Measurements from ENCODE around the gene SH2B3. TPM values are rescaled to one million over a fixed set of nuclear protein-coding genes. Genes with fewer than 3 reads are reported as not detected.

The SH2B3 gene
- total RNA-seq, 1 donor from 2014 or later = 50.7 TPM

- intact Hi-C loops (cut with micrococcal nuclease) = no loop called here
- Mint-ChIP-seq H3K27ac (peak overlapping the region; percentile 79), H3K36me3 (ENCODE audit: low read depth) (peaks cover 12% of the 10 kb centered on the region), H3K4me1 (peaks cover 70% of the 10 kb centered on the region), H3K27me3 (no peaks in the 10 kb centered on the region), H3K9me3 (no peaks in the 10 kb centered on the region), H3K4me3 (peak overlapping the region; percentile 76)
- ChIA-PET POLR2A (no interaction called here), CTCF (interaction anchor here (1.0 kb wide), 1 partner anchor 24 kb away, joined by 3 read pairs; no protein-coding TSS in a partner anchor)
- peak; percentile 48 for ATAC-seq (ENCODE audit: low read depth)
- no peak for DNase-seq
- TF ChIP-seq, protein P1, sequence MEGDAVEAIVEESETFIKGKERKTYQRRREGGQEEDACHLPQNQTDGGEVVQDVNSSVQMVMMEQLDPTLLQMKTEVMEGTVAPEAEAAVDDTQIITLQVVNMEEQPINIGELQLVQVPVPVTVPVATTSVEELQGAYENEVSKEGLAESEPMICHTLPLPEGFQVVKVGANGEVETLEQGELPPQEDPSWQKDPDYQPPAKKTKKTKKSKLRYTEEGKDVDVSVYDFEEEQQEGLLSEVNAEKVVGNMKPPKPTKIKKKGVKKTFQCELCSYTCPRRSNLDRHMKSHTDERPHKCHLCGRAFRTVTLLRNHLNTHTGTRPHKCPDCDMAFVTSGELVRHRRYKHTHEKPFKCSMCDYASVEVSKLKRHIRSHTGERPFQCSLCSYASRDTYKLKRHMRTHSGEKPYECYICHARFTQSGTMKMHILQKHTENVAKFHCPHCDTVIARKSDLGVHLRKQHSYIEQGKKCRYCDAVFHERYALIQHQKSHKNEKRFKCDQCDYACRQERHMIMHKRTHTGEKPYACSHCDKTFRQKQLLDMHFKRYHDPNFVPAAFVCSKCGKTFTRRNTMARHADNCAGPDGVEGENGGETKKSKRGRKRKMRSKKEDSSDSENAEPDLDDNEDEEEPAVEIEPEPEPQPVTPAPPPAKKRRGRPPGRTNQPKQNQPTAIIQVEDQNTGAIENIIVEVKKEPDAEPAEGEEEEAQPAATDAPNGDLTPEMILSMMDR (IDR thresholded peaks at IDR 0.05) = no peak
Observed at GRCh38 chr12:111361073-111361716, 44.5 kb upstream of the SH2B3 start.

DNA sequence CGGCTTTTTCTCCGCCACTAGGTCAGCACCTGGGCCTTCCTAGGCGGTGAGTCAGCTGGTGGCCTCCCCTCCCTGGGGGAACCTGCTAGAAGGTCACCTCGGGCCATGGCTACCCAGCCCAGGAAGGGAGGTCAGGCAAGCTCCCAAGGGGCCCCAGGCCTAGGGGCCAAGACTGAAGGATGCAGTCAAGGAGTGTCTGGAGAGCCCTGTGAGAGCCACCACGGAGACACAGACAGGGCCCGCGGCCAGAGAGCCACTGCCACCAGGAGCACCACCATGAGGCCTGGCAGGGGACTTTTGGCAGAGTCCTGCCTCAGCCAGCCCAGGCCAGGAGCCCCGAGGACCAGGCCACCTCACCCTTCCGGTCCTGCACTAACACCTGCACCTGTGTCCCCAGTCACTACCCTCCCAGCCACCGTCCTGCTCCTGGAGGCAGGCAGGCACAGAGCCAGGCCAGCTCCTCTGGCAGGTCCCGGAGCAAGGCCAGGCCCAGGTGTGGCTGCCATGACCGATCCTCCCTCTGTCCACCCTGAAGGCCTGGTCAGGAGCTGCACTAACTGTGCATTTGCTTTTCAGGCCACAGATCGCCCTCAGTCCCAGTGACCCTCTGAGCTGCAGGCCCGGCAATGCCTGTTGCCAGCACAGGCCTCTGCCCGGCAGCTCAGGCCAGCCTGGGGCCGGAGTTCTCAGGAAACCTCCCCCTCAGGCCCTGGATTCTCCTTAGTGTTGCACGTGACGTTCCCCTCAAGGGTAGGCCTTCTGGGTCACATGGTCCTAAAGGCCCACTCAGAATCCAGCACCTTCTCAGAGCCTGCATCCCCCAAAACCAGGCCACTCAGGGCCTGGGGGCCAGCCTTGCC lies 43.8 kb upstream of the SH2B3 start:
- ChIA-PET POLR2A (interaction anchor here (0.6 kb wide), 2 partner anchors 263 to 906 kb away, joined by 3 to 4 read pairs; no protein-coding TSS in a partner anchor), CTCF (interaction anchor here (1.0 kb wide), 1 partner anchor 24 kb away, joined by 3 read pairs; no protein-coding TSS in a partner anchor)
- intact Hi-C loops (cut with micrococcal nuclease) = no loop called here
- ATAC-seq (ENCODE audit: low read depth) (no peak), DNase-seq (no peak)
- Mint-ChIP-seq H3K36me3 (ENCODE audit: low read depth) (peaks cover 15% of the 10 kb centered on the region), H3K27ac (peak overlapping the region; percentile 24), H3K9me3 (no peaks in the 10 kb centered on the region), H3K27me3 (no peaks in the 10 kb centered on the region), H3K4me3 (peak overlapping the region; percentile 76), H3K4me1 (peaks cover 68% of the 10 kb centered on the region)
- TF ChIP-seq, protein P1 (IDR thresholded peaks at IDR 0.05) = no peak

DNA sequence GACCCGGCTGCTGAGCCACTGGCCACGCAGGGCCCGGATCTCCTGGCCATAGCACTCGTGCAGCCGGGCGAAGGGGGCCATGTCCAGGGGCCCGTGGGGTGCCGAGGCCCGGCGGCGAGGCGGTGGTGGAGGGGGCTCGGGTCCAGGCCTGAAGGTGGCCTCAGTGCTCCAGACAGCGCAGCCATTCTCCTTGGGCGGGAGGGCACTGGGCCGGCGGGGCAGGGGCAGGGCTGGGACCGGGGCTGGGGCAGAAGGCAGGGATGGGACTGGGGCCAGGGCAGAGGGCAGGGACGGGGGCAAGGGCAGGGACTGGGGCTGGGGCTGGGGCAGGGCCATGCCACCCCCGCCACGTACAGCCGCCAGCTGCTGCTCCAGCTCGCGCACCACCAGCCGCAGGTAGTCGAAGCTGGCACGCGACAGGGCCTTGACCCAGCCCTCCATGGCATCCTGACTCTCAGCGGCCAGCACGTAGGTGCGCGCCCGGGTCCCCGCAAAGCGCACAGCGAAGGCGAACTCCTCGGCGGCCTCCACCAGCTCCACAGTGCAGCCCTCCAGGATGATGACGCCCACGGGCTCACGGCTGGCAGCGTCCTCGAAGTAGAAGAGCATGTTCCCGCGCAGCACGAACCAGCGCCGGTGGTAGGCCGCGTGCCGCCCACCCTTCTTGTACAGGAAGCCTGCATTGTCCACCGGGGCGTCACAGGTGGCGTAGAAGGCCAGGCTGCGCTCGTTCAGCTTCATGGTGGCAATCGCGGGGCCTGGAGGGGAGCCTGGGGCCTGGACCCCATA lies 42.8 kb upstream of the SH2B3 start:
- CTCF ChIA-PET = no interaction called here
- intact Hi-C loops (cut with micrococcal nuclease) = no loop called here
- peaks cover 15% of the 10 kb centered on the region for H3K36me3 Mint-ChIP-seq (ENCODE audit: low read depth)
- peaks cover 69% of the 10 kb centered on the region for H3K4me1 Mint-ChIP-seq
- H3K4me3 Mint-ChIP-seq = no peak overlapping the region
- no peaks in the 10 kb centered on the region for H3K27me3 Mint-ChIP-seq
- H3K9me3 Mint-ChIP-seq = no peaks in the 10 kb centered on the region
- TF ChIP-seq, protein P1 (IDR thresholded peaks at IDR 0.05) = no peak
- POLR2A ChIA-PET = interaction anchor here (0.6 kb wide), 1 partner anchor 262 kb away, joined by 4 read pairs; no protein-coding TSS in a partner anchor
- H3K27ac Mint-ChIP-seq = no peak overlapping the region
- ATAC-seq (ENCODE audit: low read depth) (no peak), DNase-seq (no peak)

DNA sequence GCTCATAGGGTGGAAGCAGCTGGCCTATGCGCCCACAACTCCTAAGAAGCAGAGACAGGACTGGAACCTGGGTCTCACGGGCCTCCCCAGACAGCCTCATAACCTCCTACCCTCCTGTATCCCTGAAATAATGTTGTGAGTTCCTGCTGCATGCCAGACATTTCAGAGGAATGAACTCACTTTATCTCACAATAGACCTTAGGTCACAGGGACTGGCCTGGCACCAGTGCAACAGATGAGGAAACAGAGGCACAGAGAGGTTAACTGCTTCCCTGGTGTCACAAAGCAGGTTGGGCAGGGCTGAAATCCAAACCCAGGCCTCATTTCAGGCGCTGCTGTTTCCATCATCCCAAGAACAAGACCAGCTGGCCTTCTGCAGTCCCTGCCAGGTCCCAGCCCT lies 42.1 kb upstream of the SH2B3 start:
- TF ChIP-seq, protein P1 (IDR thresholded peaks at IDR 0.05) = no peak
- H3K4me3 Mint-ChIP-seq = no peak overlapping the region
- ATAC-seq (ENCODE audit: low read depth) (no peak), DNase-seq (no peak)
- intact Hi-C loops (cut with micrococcal nuclease) = no loop called here
- no peak overlapping the region for H3K27ac Mint-ChIP-seq
- no peaks in the 10 kb centered on the region for H3K27me3 Mint-ChIP-seq
- POLR2A ChIA-PET = no interaction called here
- H3K36me3 Mint-ChIP-seq (ENCODE audit: low read depth) = peaks cover 15% of the 10 kb centered on the region
- H3K4me1 Mint-ChIP-seq = peaks cover 70% of the 10 kb centered on the region
- H3K9me3 Mint-ChIP-seq = no peaks in the 10 kb centered on the region
- CTCF ChIA-PET = no interaction called here
